K562 treated with DMSO at 1 percent for 24 hours (cell line): ENCODE results near the gene SYNPR. TPM values are rescaled to one million over a fixed set of nuclear protein-coding genes. Genes with fewer than 3 reads are reported as not detected.

Experiments
- total RNA-seq: library from RNA; unstranded; fragments of 300-600 nt; gene quantifications from 2 replicates; pipeline ENCODE4 v1.2.3, GENCODE V29; 2022; ENCODE audit warnings: low read depth; ENCODE audit not compliant: insufficient read depth

The SYNPR gene
- not detected in 2 replicates for total RNA-seq

DNA sequence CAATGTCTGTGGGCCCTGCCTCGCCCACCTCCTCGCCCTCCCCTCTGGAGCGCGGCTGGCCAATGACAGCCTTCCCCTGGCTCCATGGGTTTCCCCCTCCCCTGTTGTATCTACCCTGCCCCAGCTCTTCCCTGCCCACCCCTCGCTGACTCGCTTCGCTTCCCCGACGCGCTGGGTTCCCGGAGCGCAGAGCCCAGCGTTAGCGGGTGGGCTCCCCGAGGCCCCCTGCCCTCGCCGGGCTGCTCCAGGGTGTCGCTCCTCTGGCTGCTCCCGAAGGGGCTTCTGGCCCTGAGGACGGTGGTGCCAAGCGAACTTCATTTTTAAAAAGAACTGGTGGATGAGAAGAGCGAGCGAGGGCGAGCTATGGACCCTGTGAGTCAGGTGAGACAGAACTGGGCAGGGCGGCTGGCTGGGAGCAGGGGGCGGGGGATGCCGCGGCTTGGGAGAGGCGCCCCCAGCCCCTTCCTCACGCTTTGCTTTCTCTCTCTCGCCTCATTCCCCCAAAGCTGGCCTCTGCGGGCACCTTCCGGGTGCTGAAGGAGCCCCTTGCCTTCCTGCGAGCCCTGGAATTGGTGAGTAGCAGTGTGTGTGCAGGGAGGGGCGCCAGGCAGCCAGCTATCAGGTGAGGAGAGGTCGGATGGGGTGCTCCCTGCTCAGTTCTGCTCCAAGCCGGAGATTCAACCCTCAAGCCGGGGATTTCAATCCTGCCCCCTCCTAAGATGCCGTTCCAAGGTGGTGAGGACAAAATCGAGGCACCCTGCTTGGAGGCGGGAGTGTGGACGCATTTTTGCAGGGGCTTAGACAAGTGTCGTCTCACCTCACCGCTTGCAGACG is at the start of gene SYNPR:
Gene SYNPR, plus strand, starts transcription at position 138 of the 834 bp plus-strand sequence.

GRCh38 chr3:63652066-63652725 is 374.1 kb downstream of the SYNPR start, which contains the start of gene SNTN:
TSS of gene SNTN (plus strand) at chr3:63652675. CDS start at chr3:63652688, 13 bp downstream.

